Spinal cord (tissue), 10 donors: Measurements from ENCODE around the gene DSC3. TPM values are rescaled to one million over a fixed set of nuclear protein-coding genes. Genes with fewer than 3 reads are reported as not detected.

Experiments used
- DNase-seq, 6 donors: peaks; one replicate each; pipeline versions ENCODE4 v3.0.0 to v3.0.0-alpha.2; 2013 to 2015; ENCODE audit warnings: low spot score in 6 of 6, low read depth in 4 of 6
- H3K27ac ChIP-seq: one replicate; pipeline ENCODE4 v1.5.1; 2013; ENCODE audit warnings: low read depth, low read length, control low read depth
- H3K27me3 ChIP-seq: one replicate; pipeline ENCODE4 v1.6.1; 2013; ENCODE audit warnings: low read length; ENCODE audit not compliant: control insufficient read depth, insufficient read depth
- H3K36me3 ChIP-seq: one replicate; pipeline ENCODE4 v1.6.1; 2013; ENCODE audit warnings: low read length; ENCODE audit not compliant: control insufficient read depth, insufficient read depth
- H3K4me1 ChIP-seq: one replicate; pipeline ENCODE4 v1.6.1; 2013; ENCODE audit warnings: low read length; ENCODE audit not compliant: control insufficient read depth, insufficient read depth
- H3K4me3 ChIP-seq: one replicate; pipeline ENCODE4 v1.5.1; 2013; ENCODE audit warnings: low read depth, low read length, control low read depth
- H3K9me3 ChIP-seq: one replicate; pipeline ENCODE4 v1.6.1; 2013; ENCODE audit warnings: low read length; ENCODE audit not compliant: control insufficient read depth, insufficient read depth
- WGBS: methylation state at CpG from one replicate; pipeline ENCODE4 v1.1.5; 2013; ENCODE audit warnings: missing lambda C conversion rate; ENCODE audit not compliant: insufficient coverage; 5-methylcytosine and 5-hydroxymethylcytosine counted together
- polyA plus RNA-seq, 2 donors: library from polyadenylated mRNA; unstranded; fragments of 120-200 nt; gene quantifications; one replicate each; pipeline ENCODE4 v1.2.1, GENCODE V29; 2013; ENCODE audit not compliant: insufficient read length in 2 of 2
- total RNA-seq, 2 donors: library from RNA; depleted of rRNA in 1 of 2; stranded (reverse); fragments of 120-200 nt in 1 of 2; fragments of >200 nt in 1 of 2; gene quantifications; one replicate each; pipeline versions ENCODE4 v1.2.3 to v1.2.4, GENCODE V29; 2013 to 2014
- donor health status: healthy.

DSC3 gene
- total and polyA plus RNA-seq, 4 donors, result 0.05 to 9.5 (median 1.7) TPM

GRCh38 chr18:31064130-31064529 is 21.6 kb upstream of the DSC3 start:
- H3K27me3 ChIP-seq, result no peaks in the 10 kb centered on the region
- DNase-seq, result no peak
- no peaks in the 10 kb centered on the region for H3K9me3 ChIP-seq
- H3K4me3 ChIP-seq, result no peak overlapping the region
- WGBS, result no CpG with 5 or more reads among the region's 1 CpG
- no peaks in the 10 kb centered on the region for H3K36me3 ChIP-seq
- no peaks in the 10 kb centered on the region for H3K4me1 ChIP-seq
- no peak overlapping the region for H3K27ac ChIP-seq

GRCh38 chr18:31061945-31062344 is 19.4 kb upstream of the DSC3 start:
- Histone ChIP-seq H3K27me3 (no peaks in the 10 kb centered on the region), H3K9me3 (no peaks in the 10 kb centered on the region), H3K4me3 (no peak overlapping the region), H3K4me1 (no peaks in the 10 kb centered on the region), H3K27ac (no peak overlapping the region), H3K36me3 (no peaks in the 10 kb centered on the region)
- 100% methylated on average over 1 of the region's 4 CpGs for WGBS
- no peak for DNase-seq

GRCh38 chr18:31058897-31059296 is 16.4 kb upstream of the DSC3 start:
- Histone ChIP-seq H3K27ac (no peak overlapping the region), H3K36me3 (no peaks in the 10 kb centered on the region), H3K4me3 (no peak overlapping the region), H3K27me3 (no peaks in the 10 kb centered on the region), H3K9me3 (no peaks in the 10 kb centered on the region), H3K4me1 (no peaks in the 10 kb centered on the region)
- 100% methylated on average over 1 of the region's 3 CpGs for WGBS
- DNase-seq, result no peak

GRCh38 chr18:31057917-31058316 is 15.4 kb upstream of the DSC3 start:
- Histone ChIP-seq H3K27me3 (no peaks in the 10 kb centered on the region), H3K4me3 (no peak overlapping the region), H3K36me3 (no peaks in the 10 kb centered on the region), H3K4me1 (no peaks in the 10 kb centered on the region), H3K27ac (no peak overlapping the region), H3K9me3 (no peaks in the 10 kb centered on the region)
- no peak for DNase-seq
- WGBS, result 100% methylated on average over 1 of the region's 4 CpGs

GRCh38 chr18:31057051-31057450 is 14.5 kb upstream of the DSC3 start:
- no peaks in the 10 kb centered on the region for H3K27me3 ChIP-seq
- H3K9me3 ChIP-seq, result no peaks in the 10 kb centered on the region
- H3K4me1 ChIP-seq, result no peaks in the 10 kb centered on the region
- WGBS, result no CpG with 5 or more reads among the region's 5 CpGs
- no peak for DNase-seq
- no peak overlapping the region for H3K27ac ChIP-seq
- H3K4me3 ChIP-seq, result no peak overlapping the region
- H3K36me3 ChIP-seq, result no peaks in the 10 kb centered on the region

- Histone ChIP-seq H3K4me3 (no peak overlapping the region), H3K27me3 (no peaks in the 10 kb centered on the region), H3K4me1 (no peaks in the 10 kb centered on the region), H3K36me3 (no peaks in the 10 kb centered on the region), H3K9me3 (no peaks in the 10 kb centered on the region), H3K27ac (no peak overlapping the region)
- WGBS, result no CpG with 5 or more reads among the region's 2 CpGs
- no peak for DNase-seq
Observed at GRCh38 chr18:31056296-31056695, 13.8 kb upstream of the DSC3 start.

- Histone ChIP-seq H3K27ac (no peak overlapping the region), H3K4me3 (no peak overlapping the region), H3K4me1 (no peaks in the 10 kb centered on the region), H3K9me3 (no peaks in the 10 kb centered on the region), H3K36me3 (no peaks in the 10 kb centered on the region), H3K27me3 (no peaks in the 10 kb centered on the region)
- 93% methylated on average over 2 of the region's 3 CpGs for WGBS
- DNase-seq, result no peak
Observed at GRCh38 chr18:31050635-31051034, 8.1 kb upstream of the DSC3 start.

GRCh38 chr18:31049189-31049588 is 6.6 kb upstream of the DSC3 start:
- Histone ChIP-seq H3K9me3 (no peaks in the 10 kb centered on the region), H3K36me3 (no peaks in the 10 kb centered on the region), H3K27ac (no peak overlapping the region), H3K4me1 (no peaks in the 10 kb centered on the region), H3K27me3 (peaks cover 6% of the 10 kb centered on the region), H3K4me3 (no peak overlapping the region)
- WGBS, result 71% methylated on average over 2 of the region's 4 CpGs
- DNase-seq, result no peak

GRCh38 chr18:31048216-31048615 is 5.7 kb upstream of the DSC3 start:
- Histone ChIP-seq H3K4me1 (no peaks in the 10 kb centered on the region), H3K9me3 (no peaks in the 10 kb centered on the region), H3K4me3 (no peak overlapping the region), H3K27me3 (peaks cover 15% of the 10 kb centered on the region), H3K36me3 (no peaks in the 10 kb centered on the region), H3K27ac (no peak overlapping the region)
- no CpG with 5 or more reads among the region's 2 CpGs for WGBS
- DNase-seq, result no peak

GRCh38 chr18:31046916-31047315 is 4.4 kb upstream of the DSC3 start:
- no peaks in the 10 kb centered on the region for H3K9me3 ChIP-seq
- H3K4me1 ChIP-seq, result peaks cover 8% of the 10 kb centered on the region
- peaks cover 24% of the 10 kb centered on the region for H3K27me3 ChIP-seq
- no peaks in the 10 kb centered on the region for H3K36me3 ChIP-seq
- H3K4me3 ChIP-seq, result no peak overlapping the region
- no peak for DNase-seq
- no peak overlapping the region for H3K27ac ChIP-seq
